AG20443 (cell line): ENCODE measurements around the gene SLC25A21.
"Not testable (repeated sequence)": the region's sequence is repeated elsewhere in the genome, so short reads cannot be mapped to it uniquely, and the experiment has no call there.

ENCODE experiments used
- DNase-seq: peaks from one replicate; pipeline ENCODE4 v3.0.0; 2012; ENCODE audit warnings: low spot score, mixed read lengths

The SLC25A21 gene

DNA sequence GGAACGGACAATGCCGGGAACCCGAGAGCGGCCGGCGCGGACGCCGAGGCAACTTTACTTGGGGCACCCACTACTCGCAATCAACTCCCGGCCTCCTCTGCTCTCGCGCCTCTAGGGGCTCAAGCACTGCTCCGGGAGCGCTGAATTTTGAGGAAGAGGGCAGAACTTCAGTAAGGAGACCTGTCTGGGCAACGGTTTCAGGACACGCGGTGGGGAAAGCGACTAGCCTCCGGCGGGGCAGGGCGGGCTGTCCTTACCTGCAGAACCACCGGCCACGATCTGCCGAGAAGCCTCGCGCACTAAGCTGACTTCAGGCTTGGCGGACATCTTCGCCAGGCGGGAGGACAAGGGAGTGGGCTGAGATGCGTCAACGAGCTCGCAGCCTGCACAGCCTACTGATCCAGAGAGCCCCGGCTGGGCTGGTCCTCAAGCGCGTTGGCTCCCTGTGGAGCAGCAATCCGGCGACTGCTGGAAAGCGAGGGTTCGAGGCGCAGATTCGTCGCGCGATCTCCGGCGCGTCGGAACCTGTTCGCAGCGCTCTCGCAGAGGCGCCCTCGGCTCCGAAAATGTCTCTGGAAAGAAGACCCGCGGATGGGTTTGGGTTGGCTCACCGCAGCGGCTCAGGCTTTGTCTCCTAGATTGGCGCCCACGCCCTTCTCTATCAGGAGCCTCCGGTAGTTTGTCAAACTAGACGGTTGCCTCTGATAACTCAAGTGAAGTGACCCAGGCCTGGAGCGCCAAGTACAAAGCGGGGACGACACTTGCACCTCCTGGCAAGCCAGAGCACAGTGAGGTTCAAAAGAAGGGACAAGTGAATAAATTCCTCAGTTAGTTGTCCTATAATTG, at the start of gene SLC25A21:
Gene SLC25A21, minus strand, starts transcription at position 583 of the 846 bp plus-strand sequence.
- DNase-seq: peak; percentile 88

DNA sequence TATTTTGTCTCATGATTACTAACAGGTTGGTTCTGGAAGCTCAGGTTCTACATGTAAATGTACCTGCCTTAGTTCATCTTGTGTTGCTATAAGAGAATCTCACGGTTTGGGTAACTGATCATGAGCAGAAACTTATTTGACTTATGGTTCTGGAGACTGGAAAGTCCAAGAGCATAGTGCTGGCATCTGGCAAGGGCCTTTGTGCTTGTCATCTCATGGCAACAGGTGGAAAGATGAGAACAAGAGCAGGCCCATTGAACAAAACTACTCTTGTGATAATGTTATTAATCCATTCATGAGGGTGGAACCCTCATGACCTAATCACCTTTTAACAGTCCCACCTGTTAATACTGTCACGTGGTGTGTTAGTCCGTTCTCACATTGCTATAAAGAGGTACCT, 48.7 kb upstream of the SLC25A21 start:
- no peak for DNase-seq

DNA sequence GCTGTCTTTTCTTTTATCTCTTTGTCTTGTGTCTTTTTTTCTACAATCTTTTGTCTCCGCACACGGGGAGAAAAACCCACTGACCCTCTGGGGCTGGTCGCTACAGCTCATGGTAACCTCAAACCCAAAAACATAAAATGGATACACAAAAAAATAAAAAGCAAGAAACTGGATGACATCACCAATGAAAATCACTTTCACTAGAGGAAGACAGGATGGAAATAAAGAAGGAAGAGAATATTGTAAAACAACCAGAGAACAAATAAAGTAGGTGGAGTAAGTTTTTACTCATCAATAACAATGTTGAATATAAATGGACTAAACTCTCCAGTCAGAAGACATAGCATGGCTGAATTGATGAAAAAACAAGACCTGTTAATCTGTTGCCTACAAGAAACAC, 42.9 kb upstream of the SLC25A21 start:
- no peak for DNase-seq

DNA sequence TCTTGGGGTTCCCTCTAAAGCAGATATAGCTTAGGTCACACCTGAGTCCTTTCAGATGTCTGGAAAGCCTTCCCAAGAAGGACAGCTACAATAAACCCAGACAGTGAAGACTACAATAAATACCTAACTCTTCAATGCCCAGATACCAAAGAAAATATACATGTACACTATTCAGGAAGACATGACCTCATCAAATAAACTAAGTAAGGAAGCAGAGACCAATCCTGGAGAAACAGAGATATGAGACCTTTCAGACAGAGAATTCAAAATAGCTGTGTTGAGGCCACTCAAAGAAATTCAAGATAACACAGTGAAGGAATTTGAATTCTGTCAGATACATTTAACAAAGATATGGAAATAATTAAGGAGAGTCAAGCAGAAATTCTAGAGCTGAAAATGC, 40.6 kb upstream of the SLC25A21 start:
- DNase-seq: no peak

DNA sequence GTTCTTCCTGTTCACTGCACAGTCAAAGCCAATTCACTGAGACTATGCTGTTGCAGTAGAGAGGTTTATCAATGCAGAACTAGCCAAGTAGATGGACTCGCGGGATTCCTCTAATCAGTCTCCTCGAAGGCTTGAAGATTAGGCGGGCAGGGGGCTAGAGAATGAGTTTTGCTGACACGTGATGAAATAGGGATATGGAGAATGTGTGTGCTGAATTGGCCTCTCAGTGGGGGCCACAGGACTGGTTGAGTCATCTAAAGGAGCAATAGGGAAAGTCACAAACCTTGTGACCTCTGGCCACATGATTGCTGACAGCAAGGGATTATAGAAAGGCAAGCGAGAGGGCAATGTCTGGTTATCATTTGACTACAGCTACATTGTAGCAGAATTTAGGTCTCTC, 38.0 kb upstream of the SLC25A21 start:
- DNase-seq: no peak

DNA sequence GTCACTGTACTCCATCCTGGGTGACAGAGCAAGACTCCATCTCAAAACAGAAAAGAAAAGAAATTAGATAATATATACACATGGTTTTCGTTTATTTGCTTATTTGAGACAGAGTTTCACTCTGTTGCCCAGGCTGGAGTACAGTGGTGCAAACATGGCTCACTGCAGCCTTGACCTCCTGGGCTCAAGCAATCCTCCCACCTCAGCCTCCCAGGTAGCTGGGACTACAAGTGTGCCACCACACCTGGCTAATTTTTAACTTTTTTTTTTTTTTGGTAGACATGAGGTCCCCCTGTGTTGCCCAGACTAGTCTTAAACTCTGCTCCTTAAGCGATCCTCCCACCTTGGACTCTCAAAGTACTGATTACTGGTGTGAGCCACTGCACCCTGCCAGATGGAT, 37.2 kb upstream of the SLC25A21 start:
- not testable (repeated sequence) for DNase-seq

DNA sequence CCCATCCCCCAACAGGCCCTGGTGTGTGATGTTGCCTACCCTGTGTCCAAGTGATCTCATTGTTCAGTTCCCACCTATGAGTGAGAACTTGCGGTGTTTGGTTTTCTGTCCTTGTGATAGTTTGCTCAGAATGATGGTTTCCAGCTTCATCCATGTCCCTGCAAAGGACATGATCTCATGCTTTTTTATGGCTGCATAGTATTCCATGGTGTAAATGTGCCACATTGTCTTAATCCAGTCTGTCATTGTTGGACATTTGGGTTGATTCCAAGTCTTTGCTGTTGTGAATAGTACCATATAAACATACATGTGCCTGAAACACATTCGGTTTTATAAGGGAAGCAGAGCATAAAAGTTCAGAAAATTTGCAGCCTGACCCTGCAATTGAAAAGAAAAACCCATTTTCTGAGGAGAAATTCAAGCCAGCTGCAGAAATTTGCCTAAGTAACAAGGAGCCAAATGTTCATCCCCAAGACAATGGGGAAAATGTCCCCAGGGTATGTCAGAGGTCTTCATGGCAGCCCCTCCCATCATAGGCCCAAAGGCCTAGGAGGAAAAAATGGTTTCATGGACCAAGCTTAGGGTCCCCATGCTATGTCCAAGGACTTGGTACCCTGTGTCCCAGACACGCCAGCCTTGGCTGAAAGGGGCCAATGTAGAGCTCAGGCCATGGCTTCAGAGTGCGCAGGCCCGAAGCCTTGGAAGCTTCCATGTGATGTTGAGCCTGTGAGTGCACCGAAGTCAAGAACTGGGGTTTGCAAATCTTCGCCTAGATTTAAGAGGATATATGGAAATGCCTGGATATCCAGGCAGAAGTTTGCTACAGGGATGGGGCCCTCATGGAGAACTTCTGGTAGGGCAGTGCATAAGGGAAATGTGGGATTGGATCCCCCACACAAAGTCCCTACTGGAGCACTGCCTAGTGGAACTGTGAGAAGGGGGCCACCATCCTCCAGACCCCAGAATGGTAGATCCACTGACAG, 33.5 kb upstream of the SLC25A21 start:
- not testable (repeated sequence) for DNase-seq

DNA sequence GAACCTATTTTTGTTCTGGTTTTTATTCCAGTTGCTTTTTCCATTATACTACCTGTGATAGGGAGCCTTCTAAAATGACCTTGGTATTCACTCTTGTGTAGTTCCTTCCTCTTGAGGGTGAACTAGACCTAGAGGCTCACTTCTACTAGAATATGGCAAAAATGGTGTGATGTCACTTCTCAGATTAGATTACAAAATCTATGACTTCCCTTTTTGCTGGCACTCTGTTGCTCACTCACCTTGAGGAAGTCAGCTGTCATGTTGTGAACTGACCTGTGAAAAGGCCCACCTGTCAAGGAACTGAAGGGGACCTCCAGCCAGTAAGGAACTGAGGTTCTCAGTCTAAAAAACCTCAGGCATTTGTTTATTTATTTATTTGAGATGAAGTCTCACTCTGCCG, 31.0 kb upstream of the SLC25A21 start:
- no peak for DNase-seq

DNA sequence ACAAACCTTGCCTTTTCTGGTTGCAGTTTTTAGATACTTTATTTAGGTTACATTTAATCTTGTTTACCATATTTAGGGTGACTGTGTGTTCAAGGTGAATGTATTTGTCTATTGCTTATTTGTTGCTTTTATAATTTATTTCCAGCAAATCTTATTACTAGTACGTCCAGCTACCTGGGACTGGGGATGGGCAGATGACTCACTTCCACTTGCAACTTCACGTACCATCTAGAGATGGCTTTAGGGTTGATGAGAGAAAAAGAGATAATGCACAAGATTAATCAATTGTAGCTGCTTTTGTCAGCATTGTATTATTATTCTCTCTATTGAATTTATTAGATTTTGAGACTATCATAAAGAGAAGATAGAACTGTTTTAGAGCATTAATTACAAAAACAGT, 30.4 kb upstream of the SLC25A21 start:
- no peak for DNase-seq

DNA sequence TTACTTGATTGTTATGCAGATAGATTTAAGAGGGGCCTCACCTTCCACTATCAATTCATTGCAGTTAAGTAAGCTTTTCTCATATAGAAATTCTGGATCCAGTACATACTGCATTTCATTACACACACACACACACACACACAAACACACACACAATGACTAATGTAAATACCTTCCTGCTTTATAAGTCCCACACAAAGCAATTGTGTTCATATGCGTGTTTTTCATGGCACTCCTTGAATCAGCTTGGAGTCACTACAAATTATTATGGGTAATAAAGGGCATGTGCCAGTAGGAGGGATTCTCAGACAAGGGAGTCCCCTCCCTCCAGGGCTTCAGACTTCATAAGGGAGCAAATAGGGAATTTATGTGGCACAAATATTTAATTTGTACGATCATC, 29.9 kb upstream of the SLC25A21 start:
- DNase-seq: no peak

DNA sequence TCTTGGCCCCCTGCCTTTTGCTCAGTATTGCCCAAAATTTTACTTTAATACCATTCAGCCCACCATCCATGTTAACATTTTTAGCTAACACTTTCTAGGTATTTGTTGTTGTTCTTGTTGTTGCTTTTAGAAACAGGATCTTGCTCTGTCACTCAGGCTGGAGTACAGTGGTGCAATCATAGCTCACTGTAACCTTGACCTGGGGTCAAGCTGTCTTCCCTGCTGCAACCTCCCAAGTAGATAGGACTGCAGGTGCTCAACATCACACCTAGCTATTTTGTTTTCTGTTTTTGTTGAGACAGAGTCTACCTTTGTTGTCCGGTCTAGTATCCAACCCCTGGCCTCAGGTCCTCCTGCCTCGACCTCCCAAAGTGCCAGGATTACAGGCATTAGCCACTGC, 29.3 kb upstream of the SLC25A21 start:
- DNase-seq: no peak

DNA sequence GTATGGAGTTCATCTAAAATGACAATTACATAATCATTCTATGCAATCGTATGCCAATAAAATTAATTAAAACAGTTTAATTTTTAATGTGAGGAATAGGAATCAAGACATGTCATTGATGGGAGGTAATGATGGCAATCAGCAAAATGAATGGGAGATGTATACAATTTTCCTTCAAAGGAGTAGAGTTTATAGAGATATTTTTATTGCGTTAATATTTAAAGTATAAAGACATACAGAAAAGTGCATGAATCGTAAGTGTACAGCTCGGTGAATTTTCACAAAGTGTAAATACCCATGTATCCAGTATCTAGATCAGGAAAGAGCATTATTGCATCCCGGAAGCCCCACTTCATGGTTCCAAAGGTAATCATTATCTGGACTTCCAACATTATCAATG, 26.5 kb upstream of the SLC25A21 start:
- DNase-seq: no peak

DNA sequence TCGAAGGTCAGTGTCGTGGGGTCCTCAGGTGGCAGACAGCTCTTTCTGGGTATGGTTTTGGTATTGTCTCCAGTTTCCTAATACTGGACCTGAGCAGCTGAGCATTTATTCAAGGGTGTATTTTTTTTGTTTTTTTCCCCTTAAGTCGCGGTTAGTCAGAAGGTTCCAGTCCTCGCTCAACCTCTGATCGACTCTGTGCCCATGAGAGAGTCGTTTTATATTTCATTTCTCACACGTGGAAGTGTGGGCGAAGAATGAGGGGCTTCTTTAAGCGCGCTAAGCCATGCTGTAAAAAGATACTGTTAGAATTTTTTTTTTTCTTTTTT, 25.8 kb upstream of the SLC25A21 start:
- no peak for DNase-seq

DNA sequence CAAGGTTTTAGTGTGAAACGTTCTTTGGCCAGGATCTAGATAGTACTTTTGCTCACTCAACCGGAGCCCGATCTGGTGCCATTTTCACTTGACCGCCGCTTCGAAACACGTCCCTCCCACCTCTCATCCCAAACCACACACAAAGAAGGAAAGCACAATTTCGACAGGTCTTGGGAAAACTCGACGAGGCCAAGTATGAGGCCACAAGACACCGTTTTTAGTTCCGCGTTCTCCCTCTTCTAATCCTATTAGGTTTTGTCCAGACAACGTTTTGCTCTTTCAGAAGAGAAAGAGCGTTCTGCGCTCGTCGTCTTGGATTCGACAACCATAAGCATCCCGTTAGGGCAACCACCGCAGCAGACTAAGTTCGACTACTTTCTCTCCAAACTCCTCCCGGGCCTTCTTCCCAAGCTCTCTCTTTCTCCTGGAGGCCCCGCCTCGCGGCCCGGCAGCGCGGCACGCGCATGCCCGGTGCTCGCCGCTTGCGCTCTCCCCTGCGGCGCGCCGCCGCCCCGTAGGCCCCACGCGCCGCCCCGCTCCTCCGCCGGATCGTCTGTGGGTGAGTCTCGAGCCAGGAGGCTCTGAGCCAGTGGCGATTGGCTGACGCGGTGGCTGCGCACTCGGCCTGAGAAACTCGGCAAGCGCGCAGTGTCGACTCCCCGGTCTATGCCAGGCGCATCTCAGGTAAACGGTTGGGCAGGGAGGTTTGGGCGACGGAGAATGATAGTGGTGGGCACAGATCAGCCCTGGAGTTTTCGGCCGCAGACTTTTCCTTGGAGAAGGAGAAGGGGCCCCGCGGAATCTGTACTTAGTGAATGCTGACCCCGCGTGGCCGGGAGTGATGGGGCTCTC, 25.2 kb upstream of the SLC25A21 start, which contains the start of gene MIPOL1:
Gene MIPOL1, plus strand, starts transcription at position 517 of the 852 bp plus-strand sequence. CDS start 49,952 bp downstream, outside the sequence.
- peak; percentile 99 for DNase-seq

DNA sequence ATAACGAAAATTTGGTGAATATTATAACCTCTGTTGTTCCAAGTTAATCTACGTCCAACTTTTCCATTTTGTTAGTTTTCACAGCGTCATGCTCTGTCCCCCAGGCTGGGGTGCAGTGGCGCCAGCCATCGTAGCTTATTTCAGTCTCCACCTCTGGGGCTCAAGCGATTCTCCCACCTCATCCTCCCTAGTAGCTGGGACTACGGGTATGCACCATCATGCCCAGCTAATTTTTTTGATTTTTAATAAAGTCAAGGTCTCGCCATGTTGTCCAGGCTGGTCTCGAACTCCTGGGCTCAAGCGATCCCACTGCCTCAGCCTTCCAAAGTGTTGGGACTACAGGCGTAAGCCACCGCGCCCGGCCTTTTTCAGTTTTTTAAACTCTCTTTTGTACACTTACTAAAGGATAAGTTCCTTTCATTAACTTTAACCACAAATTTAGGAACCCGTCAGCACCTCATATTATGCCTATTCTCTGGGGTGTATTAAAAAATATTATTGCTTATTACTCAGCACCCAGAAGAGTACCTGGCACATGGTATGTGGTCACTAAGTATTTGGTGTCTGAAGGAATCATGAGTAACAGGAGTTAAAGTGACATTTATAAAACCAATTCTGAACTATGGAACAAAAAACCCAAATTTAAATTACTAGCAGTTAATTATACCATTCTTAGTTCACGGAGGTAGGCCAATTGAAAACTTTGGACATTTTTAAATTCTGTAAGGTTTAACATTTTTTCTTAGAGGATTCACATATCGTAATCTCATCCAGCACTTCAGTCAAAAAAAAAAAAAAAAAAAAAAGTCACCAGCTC, 24.4 kb upstream of the SLC25A21 start:
- DNase-seq: no peak

DNA sequence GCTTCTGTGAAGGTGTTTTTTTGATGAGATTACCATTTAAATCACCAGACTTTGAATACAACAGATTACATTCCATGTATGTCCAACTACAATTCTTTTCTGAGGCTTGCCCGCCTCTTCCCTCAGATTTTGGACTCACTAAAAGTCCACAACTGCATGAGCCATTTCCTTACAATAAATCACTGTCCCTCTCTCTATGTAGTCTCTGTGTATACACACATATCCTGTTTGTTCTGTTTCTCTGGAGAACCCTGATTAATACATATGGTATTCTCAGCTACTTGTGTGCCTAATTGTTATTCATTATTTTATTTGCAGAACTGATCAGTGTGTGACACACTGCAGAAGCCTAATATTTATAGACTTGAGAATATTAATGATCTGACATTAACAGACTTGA, 22.9 kb upstream of the SLC25A21 start:
- no peak for DNase-seq

DNA sequence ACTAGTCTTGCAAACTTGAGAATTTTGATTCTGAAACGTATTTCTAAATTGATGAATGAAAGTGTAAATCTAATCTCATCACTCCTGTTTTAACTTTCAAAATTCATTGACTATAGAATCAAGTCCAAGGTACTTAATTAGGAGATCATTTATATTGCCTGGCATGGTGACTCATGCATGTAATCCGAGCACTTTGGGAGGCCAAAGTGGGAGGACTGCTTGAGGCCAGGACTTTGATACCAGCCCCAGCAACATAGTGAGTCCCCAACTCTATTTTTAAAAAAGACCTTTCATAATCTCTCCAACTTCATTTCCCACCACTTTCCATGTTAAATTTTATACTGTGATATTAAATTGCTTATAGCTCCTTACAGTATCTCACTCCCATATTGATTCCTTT, 22.3 kb upstream of the SLC25A21 start:
- no peak for DNase-seq

DNA sequence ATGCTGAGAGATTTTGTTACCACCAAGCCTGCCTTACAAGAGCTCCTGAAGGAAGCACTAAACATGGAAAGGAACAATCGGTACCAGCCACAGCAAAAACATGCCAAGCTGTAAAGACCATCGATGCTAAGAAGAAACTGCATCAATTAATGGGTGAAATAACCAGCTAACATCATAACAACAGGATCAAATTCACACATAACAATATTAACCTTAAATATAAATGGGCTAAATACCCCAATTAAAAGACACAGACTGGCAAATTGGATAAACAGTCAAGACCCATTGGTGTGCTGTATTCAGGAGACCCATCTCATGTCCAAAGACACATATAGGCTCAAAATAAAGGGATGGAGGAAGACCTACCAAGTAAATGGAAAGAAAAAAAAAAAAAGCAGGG, 17.3 kb upstream of the SLC25A21 start:
- DNase-seq: not testable (repeated sequence)

DNA sequence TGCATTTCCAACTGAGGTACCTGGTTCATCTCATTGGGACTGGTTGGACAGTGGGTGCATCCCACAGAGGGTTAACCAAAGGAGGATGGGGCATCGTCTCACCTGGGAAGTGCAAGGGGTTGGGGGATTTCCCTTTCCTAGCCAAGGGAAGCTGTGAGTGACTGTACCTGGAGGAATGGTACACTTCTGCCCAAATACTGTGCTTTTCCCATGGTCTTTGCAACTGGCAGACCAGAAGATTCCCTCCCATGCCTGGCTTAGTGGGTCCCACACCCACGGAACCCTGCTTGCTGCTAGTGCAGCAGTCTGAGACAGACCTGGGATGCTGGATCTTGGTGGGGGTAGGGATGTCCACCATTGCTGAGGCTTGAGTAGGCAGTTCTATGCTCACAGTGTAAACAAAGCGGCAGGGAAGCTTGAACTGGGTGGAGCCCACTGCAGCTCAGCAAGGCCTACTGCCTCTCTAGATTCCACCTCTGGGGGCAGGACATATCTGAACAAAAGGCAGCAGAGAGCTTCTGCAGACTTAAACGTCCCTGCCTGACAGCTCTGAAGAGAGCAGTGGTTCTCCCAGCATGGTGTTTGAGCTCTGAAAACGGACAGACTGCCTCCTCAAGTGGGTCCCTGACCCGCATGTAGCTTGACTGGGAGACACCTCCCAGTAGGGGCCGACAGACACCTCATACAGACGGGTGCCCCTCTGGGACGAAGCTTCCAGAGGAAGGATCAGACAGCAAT, 15.6 kb upstream of the SLC25A21 start:
- not testable (repeated sequence) for DNase-seq

DNA sequence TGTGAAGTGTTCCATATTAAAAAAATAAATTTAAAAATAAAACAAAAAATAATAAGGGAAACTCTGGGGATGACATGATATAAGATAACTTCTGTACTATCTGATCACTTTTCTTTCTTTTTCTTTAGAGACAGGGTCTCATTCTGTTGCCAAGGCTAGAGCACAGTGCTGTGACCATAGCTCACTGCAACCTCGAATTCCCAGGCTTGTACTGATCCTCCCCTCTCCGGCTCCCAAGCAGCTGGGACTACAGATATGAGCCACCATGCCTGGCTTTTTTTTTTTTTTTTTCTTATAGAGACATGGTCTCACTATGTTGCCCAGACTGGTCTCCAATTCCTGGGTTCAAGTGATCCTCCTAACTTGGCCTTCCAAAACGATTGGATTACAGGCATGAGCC, 14.9 kb upstream of the SLC25A21 start:
- no peak for DNase-seq
